GM21576 (cell line): ENCODE results near the gene CCDC85B.
"Not testable (repeated sequence)": the region's sequence is repeated elsewhere in the genome, so short reads cannot be mapped to it uniquely, and the experiment has no call there.

Experiments
- ATAC-seq: cut with Tn5 transposase; IDR thresholded peaks from one replicate; pipeline ENCODE4 v1.9.1; 2021; ENCODE audit warnings: mild to moderate bottlenecking, moderate library complexity; ENCODE audit not compliant: unreplicated experiment

Gene CCDC85B

GRCh38 chr11:65885808-65886536 lies 4.5 kb upstream of the CCDC85B start:
- ATAC-seq: no peak

- no peak for ATAC-seq
Observed at GRCh38 chr11:65886826-65887722, 3.4 kb upstream of the CCDC85B start.

- ATAC-seq: no peak
Observed at GRCh38 chr11:65887723-65888162, 2.7 kb upstream of the CCDC85B start.

- peak; percentile 38 for ATAC-seq
Observed at GRCh38 chr11:65888163-65888814, 2.2 kb upstream of the CCDC85B start, which contains the start of gene FIBP. TSS of gene FIBP (minus strand) at chr11:65888471. CDS start at chr11:65888418, 53 bp downstream.

- no peak for ATAC-seq
Observed at GRCh38 chr11:65891219-65892136, 1.0 kb downstream of the CCDC85B start.

GRCh38 chr11:65892137-65892540 lies 1.7 kb downstream of the CCDC85B start:
- ATAC-seq: not testable (repeated sequence)

- no peak for ATAC-seq
Observed at GRCh38 chr11:65892661-65893317, 2.3 kb downstream of the CCDC85B start.

GRCh38 chr11:65894034-65894591 lies 3.6 kb downstream of the CCDC85B start:
- no peak for ATAC-seq

- ATAC-seq: no peak
Observed at GRCh38 chr11:65895482-65895981, 5.1 kb downstream of the CCDC85B start.

- no peak for ATAC-seq
Observed at GRCh38 chr11:65896034-65896999, 5.8 kb downstream of the CCDC85B start.

GRCh38 chr11:65897020-65897471 lies 6.6 kb downstream of the CCDC85B start:
- ATAC-seq: no peak

GRCh38 chr11:65898656-65899355 lies 8.3 kb downstream of the CCDC85B start:
- ATAC-seq: no peak

- peak; percentile 5 for ATAC-seq
Observed at GRCh38 chr11:65899356-65900124, 9.1 kb downstream of the CCDC85B start.

- peak; percentile 75 for ATAC-seq
Observed at GRCh38 chr11:65900125-65900898, 9.8 kb downstream of the CCDC85B start, which contains the start of gene FOSL1. TSS of gene FOSL1 (minus strand) at chr11:65900388. CDS start at chr11:65900339, 49 bp downstream.

GRCh38 chr11:65900899-65901180 lies 10.4 kb downstream of the CCDC85B start:
- no peak for ATAC-seq

- ATAC-seq: no peak
Observed at GRCh38 chr11:65903068-65903481, 12.6 kb downstream of the CCDC85B start.
